Measurements from ENCODE around the gene SLC27A6.

DNA sequence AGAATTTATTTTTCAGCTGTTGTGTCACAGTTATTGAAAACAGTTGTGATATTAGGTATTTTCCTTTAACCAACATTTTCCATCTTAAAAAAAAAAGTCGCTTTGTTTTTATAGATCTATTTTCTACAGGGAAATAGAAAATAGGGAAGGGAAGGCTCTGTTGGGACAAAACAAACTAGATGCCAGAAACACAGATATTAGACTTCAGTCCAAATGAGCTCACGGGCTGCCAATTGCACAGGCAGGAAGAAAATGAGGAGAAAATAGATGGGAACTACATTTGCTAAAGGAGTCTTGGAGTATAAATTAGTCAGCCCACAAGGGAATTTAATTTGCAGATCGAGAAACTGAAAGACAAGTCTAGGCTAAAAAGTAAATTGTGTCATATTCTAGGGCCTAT, 107.8 kb downstream of the SLC27A6 start:
- TF ChIP-seq CTCF (IDR thresholded peaks at IDR 0.05): no peak
- no peak for TF ChIP-seq POLR2A (IDR thresholded peaks at IDR 0.05)
